GM15510 (cell line): ENCODE measurements around the gene COX6A2.

ENCODE experiments used
- POLR2A ChIP-seq: IDR thresholded peaks from 3 replicates; pipeline ENCODE4 v1.6.1; 2011; ENCODE audit warnings: borderline replicate concordance; ENCODE audit not compliant: insufficient read length; ENCODE audit errors: extremely low read depth

COX6A2 gene

GRCh38 chr16:31428279-31428597 is at the start of gene COX6A2:
Gene COX6A2 (minus strand): TSS chr16:31428360. CDS start chr16:31428325, 35 bp downstream.
- TF ChIP-seq POLR2A: no peak

- no peak for TF ChIP-seq POLR2A
Observed at GRCh38 chr16:31477220-31478216, 49.4 kb upstream of the COX6A2 start.

- peak; percentile 29 for TF ChIP-seq POLR2A
Observed at GRCh38 chr16:31476303-31477219, 48.4 kb upstream of the COX6A2 start.

GRCh38 chr16:31475946-31476302 is 47.8 kb upstream of the COX6A2 start:
- TF ChIP-seq POLR2A: no peak

- TF ChIP-seq POLR2A: no peak
Observed at GRCh38 chr16:31474773-31475738, 46.9 kb upstream of the COX6A2 start.

- TF ChIP-seq POLR2A: no peak
Observed at GRCh38 chr16:31474173-31474714, 46.1 kb upstream of the COX6A2 start.

- TF ChIP-seq POLR2A: no peak
Observed at GRCh38 chr16:31473264-31473984, 45.3 kb upstream of the COX6A2 start.

- TF ChIP-seq POLR2A: no peak
Observed at GRCh38 chr16:31472709-31473203, 44.6 kb upstream of the COX6A2 start.

- TF ChIP-seq POLR2A: no peak
Observed at GRCh38 chr16:31471875-31472708, 43.9 kb upstream of the COX6A2 start, which contains the start of gene TGFB1I1. Gene TGFB1I1 (plus strand): TSS chr16:31472152. CDS start chr16:31472189, 37 bp downstream.

- TF ChIP-seq POLR2A: no peak
Observed at GRCh38 chr16:31471241-31471874, 43.2 kb upstream of the COX6A2 start.

GRCh38 chr16:31470615-31471014 is 42.5 kb upstream of the COX6A2 start:
- no peak for TF ChIP-seq POLR2A

- TF ChIP-seq POLR2A: no peak
Observed at GRCh38 chr16:31467858-31468257, 39.7 kb upstream of the COX6A2 start.
